HG03025 (cell line): Measurements from ENCODE around the gene FBXW12.

Experiments
- ATAC-seq: cut with Tn5 transposase; IDR thresholded peaks from one replicate; pipeline ENCODE4 v1.9.1; 2021; ENCODE audit warnings: mild to moderate bottlenecking, moderate library complexity; ENCODE audit not compliant: unreplicated experiment, low FRiP score

FBXW12 gene

GRCh38 chr3:48419149-48419548 is 47.1 kb downstream of the FBXW12 start:
- ATAC-seq: no peak

DNA sequence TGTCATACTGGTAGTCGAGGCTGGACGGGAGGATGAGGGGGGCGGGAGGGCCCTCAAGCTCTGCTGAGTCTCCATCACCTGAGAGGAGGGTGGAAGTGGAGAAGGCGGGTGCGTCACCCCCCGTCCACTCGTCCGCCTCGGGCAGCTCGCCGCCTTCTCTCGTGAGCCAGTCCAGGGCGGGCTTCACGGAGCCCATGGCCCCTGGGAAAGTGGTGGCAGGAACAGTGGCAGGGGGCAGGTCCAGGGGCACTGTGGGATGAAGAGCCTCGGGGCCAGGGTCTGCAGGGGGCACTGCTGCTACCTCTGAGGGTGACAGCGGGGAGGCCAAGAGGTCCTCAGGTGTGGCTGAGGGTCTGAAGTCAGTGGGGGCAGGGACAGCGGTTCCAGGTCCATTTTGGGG is 47.6 kb downstream of the FBXW12 start:
- ATAC-seq: no peak

GRCh38 chr3:48420561-48420960 is 48.5 kb downstream of the FBXW12 start:
- no peak for ATAC-seq

- ATAC-seq: no peak
Measured at GRCh38 chr3:48422272-48422671, 50.3 kb downstream of the FBXW12 start.

- no peak for ATAC-seq
Measured at GRCh38 chr3:48422681-48423080, 50.7 kb downstream of the FBXW12 start.

GRCh38 chr3:48423241-48423882 is 51.3 kb downstream of the FBXW12 start:
- ATAC-seq: no peak

DNA sequence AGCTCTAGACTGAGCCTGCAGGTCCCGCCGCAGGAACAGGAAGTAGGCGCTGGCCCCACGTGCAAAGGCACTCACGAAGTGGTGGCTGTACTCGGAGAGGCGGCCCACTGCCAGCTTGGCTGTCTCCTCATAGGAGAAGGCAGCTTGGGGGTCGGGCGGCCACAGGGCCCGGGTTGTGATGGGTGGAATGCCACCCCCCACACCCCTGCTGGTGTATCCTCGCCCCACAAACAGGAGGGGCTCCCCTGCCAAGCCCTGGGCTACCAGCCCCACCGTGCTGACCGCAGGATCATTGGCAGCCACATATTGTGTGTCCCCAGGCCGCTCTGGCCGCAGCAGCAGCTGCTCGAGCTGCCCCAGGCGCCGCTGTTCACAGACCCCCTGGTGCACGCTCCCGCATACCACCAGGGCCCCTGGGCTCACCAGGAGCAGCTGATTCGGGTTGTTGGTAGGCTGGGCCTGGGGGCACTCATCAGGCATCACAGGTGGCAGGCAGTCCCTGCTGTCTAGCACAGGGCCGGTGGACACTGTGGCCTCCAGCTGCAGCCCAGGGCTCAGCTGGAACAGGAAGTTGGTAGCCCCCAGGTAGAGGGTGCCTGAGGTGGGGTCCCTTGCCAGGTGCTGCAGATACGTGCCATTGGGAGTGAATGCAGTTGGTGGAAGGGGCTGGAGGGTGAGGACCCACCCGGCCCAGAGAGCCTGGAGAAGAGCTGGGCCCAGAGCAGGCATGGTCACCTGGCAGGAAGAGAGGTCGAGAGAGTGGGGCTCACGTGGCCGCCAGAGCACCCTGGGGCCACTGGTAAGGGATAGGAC is 52.1 kb downstream of the FBXW12 start:
- no peak for ATAC-seq

DNA sequence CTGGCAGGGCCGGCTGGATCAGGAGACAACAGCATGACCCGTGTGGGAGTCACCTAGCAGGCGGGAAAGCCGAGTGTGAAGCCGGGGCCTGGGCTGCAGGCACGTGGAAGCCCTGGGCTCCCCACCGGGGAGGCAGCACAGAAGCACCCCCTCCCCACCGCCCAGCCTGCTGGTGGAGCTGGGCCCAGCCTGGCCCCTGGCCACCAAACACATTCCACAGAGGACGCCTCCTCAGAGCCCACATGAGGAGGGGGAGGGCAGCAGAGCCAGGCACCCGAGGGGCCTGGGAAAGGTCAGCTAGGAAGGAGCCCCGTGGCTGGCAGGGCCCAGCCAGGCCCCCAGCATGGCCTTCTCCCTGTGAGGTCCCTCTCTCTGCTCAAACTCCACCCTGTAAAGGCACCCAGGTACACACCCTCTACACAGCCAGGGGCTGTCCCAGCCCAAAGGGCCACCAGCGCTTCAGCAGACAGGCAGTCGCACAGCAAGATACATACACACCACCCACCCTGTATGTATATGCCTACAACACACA is 53.3 kb downstream of the FBXW12 start:
- ATAC-seq: no peak

DNA sequence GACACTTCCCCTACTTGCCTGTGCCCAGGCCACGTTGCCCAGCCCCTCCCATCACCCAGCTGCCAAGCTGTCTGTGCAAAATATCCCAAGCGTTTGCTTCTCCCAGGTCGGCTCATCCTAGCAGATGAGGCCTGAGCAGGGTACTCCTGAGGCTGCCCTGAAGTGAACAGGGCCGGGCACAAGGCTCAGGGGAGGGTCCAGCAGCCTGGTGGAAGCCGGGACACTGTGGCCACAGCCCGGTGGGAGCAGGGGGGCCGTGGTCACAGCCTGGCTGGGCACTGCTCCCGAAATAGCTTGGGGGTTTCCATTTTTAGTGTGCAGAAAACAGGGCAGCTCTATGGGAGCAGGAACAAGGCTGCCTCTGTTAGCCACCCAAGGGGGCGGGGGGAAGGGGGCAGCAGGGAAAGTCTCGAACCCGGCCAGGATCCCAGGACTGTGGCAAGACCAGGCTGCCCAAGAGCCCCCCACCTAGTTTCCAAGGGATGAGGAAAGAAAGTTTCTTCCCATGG is 54.4 kb downstream of the FBXW12 start:
- no peak for ATAC-seq

- ATAC-seq: no peak
Measured at GRCh38 chr3:48426944-48427629, 55.1 kb downstream of the FBXW12 start.

- ATAC-seq: no peak
Measured at GRCh38 chr3:48427630-48427962, 55.6 kb downstream of the FBXW12 start.

GRCh38 chr3:48428088-48428571 is 56.1 kb downstream of the FBXW12 start:
- no peak for ATAC-seq

- no peak for ATAC-seq
Measured at GRCh38 chr3:48428572-48429316, 56.7 kb downstream of the FBXW12 start.

GRCh38 chr3:48429317-48429959 is 57.4 kb downstream of the FBXW12 start:
- ATAC-seq: no peak

GRCh38 chr3:48429960-48430707 is 58.1 kb downstream of the FBXW12 start, which contains the start of gene PLXNB1:
PLXNB1 (minus strand) TSS chr3:48430086; CDS start chr3:48424611, 5,475 bp downstream.
- ATAC-seq: no peak

DNA sequence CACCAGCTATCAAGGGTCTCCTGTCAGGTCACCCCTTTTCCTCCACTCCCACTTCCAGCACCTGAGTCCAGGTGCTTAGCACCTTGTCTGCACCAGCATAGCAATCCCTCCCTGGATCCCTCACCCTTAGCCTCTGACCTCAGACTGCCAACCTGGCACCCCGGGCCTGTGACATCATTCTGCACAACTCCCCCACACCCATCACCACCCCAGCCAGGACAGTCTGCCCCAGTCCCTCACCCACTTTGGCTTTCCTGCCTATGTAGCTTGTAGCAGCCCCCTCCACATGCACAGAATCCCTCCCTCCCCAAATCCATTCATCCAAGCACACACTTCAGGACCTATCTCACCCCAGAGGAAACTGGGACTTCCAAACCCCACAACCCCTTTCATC is 58.7 kb downstream of the FBXW12 start:
- ATAC-seq: no peak

- ATAC-seq: no peak
Measured at GRCh38 chr3:48431224-48432029, 59.4 kb downstream of the FBXW12 start.
